ENCODE data around the gene TEAD4. TPM values are rescaled to one million over a fixed set of nuclear protein-coding genes. Genes with fewer than 3 reads are reported as not detected.
A peak's percentile ranks its signal among the peaks of the same experiment; 100 is the strongest.

The TEAD4 gene
- total RNA-seq (6.3 and 7.4 TPM in 2 replicates), polyA plus RNA-seq (14.3 and 15.4 TPM in 2 replicates), polyA minus RNA-seq (ENCODE audit: low replicate concordance) (18.3 and 28.2 TPM in 2 replicates)
- polyA plus RNA-seq (2012): 18.7 and 22.2 TPM in 2 replicates

- Histone ChIP-seq H3K36me3 (ENCODE audit: control insufficient read depth, insufficient read depth, low read length) (no peaks in the 10 kb centered on the region), H3K9me3 (ENCODE audit: control insufficient read depth, insufficient read depth, low read depth, low read length) (no peaks in the 10 kb centered on the region), H3K27ac (ENCODE audit: insufficient read depth, low read length) (peak within 1 kb of the TSS; percentile 80), H3K9ac (ENCODE audit: insufficient read depth, low read length) (peak within 1 kb of the TSS; percentile 78), H4K20me1 (ENCODE audit: control insufficient read depth, extremely low read depth, insufficient read depth, low read length) (no peaks in the 10 kb centered on the region), H2AFZ (ENCODE audit: low read length) (peak within 1 kb of the TSS; percentile 63), H3K4me3 (replicated peaks in 1 of 4; ENCODE audit: control extremely low read depth in 1 of 4, insufficient read depth in 1 of 4, low read depth in 3 of 4, low read length in 4 of 4) (peak within 1 kb of the TSS; percentile 58 to 87 (median 65)), H3K79me2 (ENCODE audit: control insufficient read depth, insufficient read depth, low read length) (peaks cover 16% of the 10 kb centered on the region), H3K27me3 (ENCODE audit: control insufficient read depth, insufficient read depth, low read length) (no peaks in the 10 kb centered on the region), H3K4me2 (ENCODE audit: extremely low read depth, insufficient read depth, low read length) (peak within 1 kb of the TSS; percentile 93), H3K4me1 (ENCODE audit: control insufficient read depth, extremely low read depth, insufficient read depth, low read length) (no peaks in the 10 kb centered on the region)
- TF ChIP-seq EZH2 (IDR thresholded peaks at IDR 0.05; ENCODE audit: low read length, missing control alignments) (no peak), CTCF (conservative IDR thresholded peaks at IDR 0.05 in 1 of 2, IDR thresholded peaks at IDR 0.05 in 1 of 2; ENCODE audit: low read depth in 1 of 2, low read length in 2 of 2) (no peak)
- peak; percentile 56 to 83 for DNase-seq (ENCODE audit: low read depth in 2 of 2)
Measured at GRCh38 chr12:2959192-2959504, at the start of gene TEAD4. Gene TEAD4, plus strand, starts transcription at chr12:2959397.

GRCh38 chr12:2912216-2912575 is 47.0 kb upstream of the TEAD4 start:
- no peaks in the 10 kb centered on the region for H4K20me1 ChIP-seq (ENCODE audit: control insufficient read depth, extremely low read depth, insufficient read depth, low read length)
- H3K4me1 ChIP-seq (ENCODE audit: control insufficient read depth, extremely low read depth, insufficient read depth, low read length): no peaks in the 10 kb centered on the region
- TF ChIP-seq CTCF (conservative IDR thresholded peaks at IDR 0.05 in 1 of 2, IDR thresholded peaks at IDR 0.05 in 1 of 2; ENCODE audit: low read depth in 1 of 2, low read length in 2 of 2) (no peak), EZH2 (IDR thresholded peaks at IDR 0.05; ENCODE audit: low read length, missing control alignments) (no peak)
- no peak overlapping the region for H3K9ac ChIP-seq (ENCODE audit: insufficient read depth, low read length)
- no peak for DNase-seq (ENCODE audit: low read depth in 2 of 2)
- H3K36me3 ChIP-seq (ENCODE audit: control insufficient read depth, insufficient read depth, low read length): peaks cover 14% of the 10 kb centered on the region
- H3K4me3 ChIP-seq (replicated peaks in 1 of 4; ENCODE audit: control extremely low read depth in 1 of 4, insufficient read depth in 1 of 4, low read depth in 3 of 4, low read length in 4 of 4): no peak overlapping the region
- peaks cover 12% of the 10 kb centered on the region for H3K79me2 ChIP-seq (ENCODE audit: control insufficient read depth, insufficient read depth, low read length)
- no peaks in the 10 kb centered on the region for H3K9me3 ChIP-seq (ENCODE audit: control insufficient read depth, insufficient read depth, low read depth, low read length)
- H3K27ac ChIP-seq (ENCODE audit: insufficient read depth, low read length): no peak overlapping the region
- no peak overlapping the region for H2AFZ ChIP-seq (ENCODE audit: low read length)
- no peaks in the 10 kb centered on the region for H3K27me3 ChIP-seq (ENCODE audit: control insufficient read depth, insufficient read depth, low read length)
- no peak overlapping the region for H3K4me2 ChIP-seq (ENCODE audit: extremely low read depth, insufficient read depth, low read length)

DNA sequence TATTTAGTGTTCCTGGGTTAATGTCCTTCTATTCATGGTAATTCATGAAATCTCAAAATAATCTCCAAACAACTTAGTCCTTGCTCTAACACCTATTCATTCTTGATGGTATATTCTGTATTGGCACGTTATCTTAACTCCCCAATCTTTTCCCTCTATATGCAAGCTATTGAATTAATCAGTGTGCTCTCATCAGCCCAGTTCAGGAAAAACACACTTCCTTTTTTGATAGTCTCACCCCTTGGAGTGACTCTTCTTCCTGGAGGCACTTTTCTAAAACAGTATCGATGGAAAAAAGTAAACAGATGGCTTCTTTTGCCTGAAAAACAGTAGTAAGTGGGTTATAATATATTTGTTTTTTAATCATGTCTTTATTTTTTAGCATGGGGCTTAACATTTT is 39.9 kb upstream of the TEAD4 start:
- no peaks in the 10 kb centered on the region for H3K79me2 ChIP-seq (ENCODE audit: control insufficient read depth, insufficient read depth, low read length)

More for the DNA sequence above, 39.9 kb upstream of the TEAD4 start:
- H2AFZ ChIP-seq (ENCODE audit: low read length): no peak overlapping the region
- H3K27me3 ChIP-seq (ENCODE audit: control insufficient read depth, insufficient read depth, low read length): no peaks in the 10 kb centered on the region
- H3K4me3 ChIP-seq (replicated peaks in 1 of 4; ENCODE audit: control extremely low read depth in 1 of 4, insufficient read depth in 1 of 4, low read depth in 3 of 4, low read length in 4 of 4): no peak overlapping the region
- TF ChIP-seq CTCF (conservative IDR thresholded peaks at IDR 0.05 in 1 of 2, IDR thresholded peaks at IDR 0.05 in 1 of 2; ENCODE audit: low read depth in 1 of 2, low read length in 2 of 2) (no peak), EZH2 (IDR thresholded peaks at IDR 0.05; ENCODE audit: low read length, missing control alignments) (no peak)
- no peaks in the 10 kb centered on the region for H3K4me1 ChIP-seq (ENCODE audit: control insufficient read depth, extremely low read depth, insufficient read depth, low read length)
- no peaks in the 10 kb centered on the region for H3K9me3 ChIP-seq (ENCODE audit: control insufficient read depth, insufficient read depth, low read depth, low read length)
- H3K36me3 ChIP-seq (ENCODE audit: control insufficient read depth, insufficient read depth, low read length): peaks cover 5% of the 10 kb centered on the region
- no peak overlapping the region for H3K9ac ChIP-seq (ENCODE audit: insufficient read depth, low read length)
- H3K4me2 ChIP-seq (ENCODE audit: extremely low read depth, insufficient read depth, low read length): no peak overlapping the region
- no peak overlapping the region for H3K27ac ChIP-seq (ENCODE audit: insufficient read depth, low read length)
- H4K20me1 ChIP-seq (ENCODE audit: control insufficient read depth, extremely low read depth, insufficient read depth, low read length): no peaks in the 10 kb centered on the region
- no peak for DNase-seq (ENCODE audit: low read depth in 2 of 2)
